Cardiac muscle cell (in vitro differentiated cells and primary cell): ENCODE results near the gene CD244. TPM values are rescaled to one million over a fixed set of nuclear protein-coding genes. Genes with fewer than 3 reads are reported as not detected.

Source experiments
- DNase-seq, 2 donors: peaks; one replicate each; pipeline versions ENCODE4 v3.0.0 to v3.0.0-alpha.2; 2010 to 2017; ENCODE audit warnings: low read depth in 1 of 2, low spot score in 1 of 2
- H3K27ac ChIP-seq: fragments of 200-600 bp; sonication (generic); 2 replicates; pipeline ENCODE4 v1.5.1; 2016
- H3K27me3 ChIP-seq: fragments of 200-600 bp; sonication (generic); 2 replicates; pipeline ENCODE4 v1.6.0; 2016; ENCODE audit warnings: control low read depth
- H3K36me3 ChIP-seq: fragments of 200-600 bp; sonication (generic); 2 replicates; pipeline ENCODE4 v1.5.1; 2016; ENCODE audit warnings: control low read depth
- H3K4me1 ChIP-seq: fragments of 200-600 bp; sonication (generic); 2 replicates; pipeline ENCODE4 v1.8.1; 2017; ENCODE audit warnings: low read depth, mild to moderate bottlenecking, mixed run types
- H3K4me3 ChIP-seq: fragments of 200-600 bp; sonication (generic); 2 replicates; pipeline ENCODE4 v1.5.1; 2016; ENCODE audit warnings: mild to moderate bottlenecking
- H3K9me3 ChIP-seq: fragments of 200-600 bp; sonication (generic); 2 replicates; pipeline ENCODE4 v1.5.1; 2017; ENCODE audit warnings: low read depth, mild to moderate bottlenecking, control low read depth
- CTCF ChIP-seq: IDR thresholded peaks from 2 replicates; pipeline ENCODE4 v1.5.1; 2012; ENCODE audit warnings: low read depth, mild to moderate bottlenecking, low read length
- polyA plus RNA-seq: library from polyadenylated mRNA; unstranded; fragments of >200 nt; fragmentation: Nextera tagmentation; extraction: Ambion mirVana; gene quantifications from 2 replicates; pipeline ENCODE4 v1.2.1, GENCODE V29; 2016
- total RNA-seq: library from RNA; depleted of rRNA; stranded (reverse); fragments of >200 nt; gene quantifications from 2 replicates; pipeline ENCODE4 v1.2.3, GENCODE V29; 2016

CD244 gene
- total and polyA plus RNA-seq, 2 experiments from 2014 or later: 0.11 TPM; not detected in 1

- Histone ChIP-seq H3K4me3 (no peak overlapping the region), H3K9me3 (no peaks in the 10 kb centered on the region), H3K36me3 (no peaks in the 10 kb centered on the region), H3K27me3 (no peaks in the 10 kb centered on the region), H3K27ac (no peak overlapping the region), H3K4me1 (no peaks in the 10 kb centered on the region)
- DNase-seq: no peak
- no peak for TF ChIP-seq CTCF
Measured at GRCh38 chr1:160800645-160801408, 61.9 kb downstream of the CD244 start.

- Histone ChIP-seq H3K36me3 (no peaks in the 10 kb centered on the region), H3K4me1 (no peaks in the 10 kb centered on the region), H3K9me3 (no peaks in the 10 kb centered on the region), H3K27ac (no peak overlapping the region), H3K27me3 (no peaks in the 10 kb centered on the region), H3K4me3 (no peak overlapping the region)
- TF ChIP-seq CTCF: no peak
- DNase-seq: no peak
Measured at GRCh38 chr1:160800142-160800541, 62.5 kb downstream of the CD244 start.

DNA sequence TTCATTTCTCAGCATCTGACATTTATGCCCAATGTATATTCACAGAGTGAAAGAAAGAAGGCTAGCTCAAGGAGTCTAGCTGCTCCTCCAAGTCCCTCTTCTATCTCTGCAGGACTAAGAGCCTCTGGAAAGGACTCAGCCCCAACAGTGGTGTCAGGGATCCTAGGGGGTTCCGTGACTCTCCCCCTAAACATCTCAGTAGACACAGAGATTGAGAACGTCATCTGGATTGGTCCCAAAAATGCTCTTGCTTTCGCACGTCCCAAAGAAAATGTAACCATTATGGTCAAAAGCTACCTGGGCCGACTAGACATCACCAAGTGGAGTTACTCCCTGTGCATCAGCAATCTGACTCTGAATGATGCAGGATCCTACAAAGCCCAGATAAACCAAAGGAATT lies 63.0 kb downstream of the CD244 start:
- no peak for TF ChIP-seq CTCF
- no peak for DNase-seq
- Histone ChIP-seq H3K27ac (no peak overlapping the region), H3K36me3 (no peaks in the 10 kb centered on the region), H3K4me1 (no peaks in the 10 kb centered on the region), H3K4me3 (no peak overlapping the region), H3K27me3 (no peaks in the 10 kb centered on the region), H3K9me3 (no peaks in the 10 kb centered on the region)

DNA sequence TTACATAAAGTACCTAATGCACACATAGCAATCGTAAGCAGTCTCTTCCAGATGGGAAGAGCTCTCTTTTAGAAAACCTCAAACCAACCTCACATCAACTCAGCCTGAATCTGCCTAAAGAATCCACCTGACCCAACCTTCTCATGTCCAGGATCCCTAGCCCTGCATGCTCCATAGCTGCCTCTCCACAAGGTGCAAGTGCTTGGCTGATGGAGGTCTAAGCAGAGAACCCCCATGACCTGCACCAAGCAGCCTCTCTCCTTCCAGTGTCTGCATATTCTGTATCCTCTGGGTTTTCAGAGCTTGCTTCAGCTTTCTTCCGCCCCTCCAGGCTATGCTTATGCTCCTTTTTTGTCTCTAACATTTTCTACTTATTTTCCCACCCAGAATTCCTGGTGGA lies 64.2 kb downstream of the CD244 start:
- no peak for DNase-seq
- Histone ChIP-seq H3K4me1 (no peaks in the 10 kb centered on the region), H3K27me3 (no peaks in the 10 kb centered on the region), H3K27ac (no peak overlapping the region), H3K9me3 (no peaks in the 10 kb centered on the region), H3K36me3 (no peaks in the 10 kb centered on the region), H3K4me3 (no peak overlapping the region)
- TF ChIP-seq CTCF: no peak

DNA sequence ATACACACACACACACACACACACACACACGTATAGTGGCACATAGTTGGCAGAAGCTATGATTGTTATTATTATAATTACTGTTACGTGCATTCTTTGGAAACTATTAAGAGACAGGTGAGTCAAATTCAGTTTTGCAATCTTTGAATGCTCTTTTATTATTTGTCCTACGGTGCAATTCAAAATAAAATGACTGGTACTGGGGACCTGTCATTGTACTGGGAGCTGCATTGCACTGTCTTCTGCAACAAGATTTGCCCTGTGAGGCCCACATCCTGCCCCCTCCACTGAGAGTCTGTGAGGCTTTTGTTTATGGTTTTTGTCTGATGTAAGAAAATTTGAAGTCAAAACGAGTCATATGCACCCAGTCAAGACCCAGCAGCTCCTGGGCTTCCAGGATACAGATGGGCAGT lies 64.8 kb downstream of the CD244 start:
- no peak overlapping the region for H3K27ac ChIP-seq
- no peak for TF ChIP-seq CTCF
- H3K4me3 ChIP-seq: no peak overlapping the region
- no peaks in the 10 kb centered on the region for H3K9me3 ChIP-seq
- no peaks in the 10 kb centered on the region for H3K4me1 ChIP-seq
- no peaks in the 10 kb centered on the region for H3K27me3 ChIP-seq
- DNase-seq: no peak
- H3K36me3 ChIP-seq: no peaks in the 10 kb centered on the region
